LNCaP clone FGC (cell line): ENCODE measurements around the gene ABCB11.

Experiments
- DNase-seq: peaks from one replicate; pipeline ENCODE4 v3.0.0-alpha.2; 2011; ENCODE audit warnings: low read depth
- H3K4me3 ChIP-seq: 2 replicates; pipeline ENCODE4 v1.5.1; 2011; ENCODE audit warnings: mild to moderate bottlenecking, low read depth, low read length, control low read depth
- TF ChIP-seq, protein P1 (sequence below): IDR thresholded peaks from 2 replicates; pipeline ENCODE4 v1.5.1; 2012; ENCODE audit warnings: mild to moderate bottlenecking; ENCODE audit not compliant: control insufficient read depth, insufficient read depth; ENCODE audit errors: extremely low read depth

ABCB11 gene

DNA sequence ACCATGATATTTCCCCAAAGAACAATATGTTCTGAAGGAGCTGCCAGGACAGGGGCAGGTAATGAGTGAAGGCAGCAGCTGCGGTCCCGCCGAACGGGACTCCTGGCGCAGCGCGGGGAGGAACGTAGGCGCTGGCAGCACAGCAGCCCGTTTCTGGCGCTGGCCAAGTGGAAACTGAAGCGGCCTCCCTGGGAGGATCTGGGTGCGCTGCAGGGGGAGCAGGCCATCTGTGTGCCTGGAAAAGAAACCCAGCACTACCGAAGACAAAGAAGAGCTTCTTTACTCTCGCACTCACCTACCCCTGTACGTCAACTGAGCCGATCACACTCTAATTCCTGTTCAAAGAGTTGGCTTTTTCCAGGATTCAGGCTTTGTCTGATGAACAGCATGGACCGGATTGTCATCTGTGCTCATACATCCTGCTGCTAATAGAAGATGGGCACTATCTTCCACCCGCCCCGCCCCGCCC is 118.2 kb downstream of the ABCB11 start:
- TF ChIP-seq, protein P1, sequence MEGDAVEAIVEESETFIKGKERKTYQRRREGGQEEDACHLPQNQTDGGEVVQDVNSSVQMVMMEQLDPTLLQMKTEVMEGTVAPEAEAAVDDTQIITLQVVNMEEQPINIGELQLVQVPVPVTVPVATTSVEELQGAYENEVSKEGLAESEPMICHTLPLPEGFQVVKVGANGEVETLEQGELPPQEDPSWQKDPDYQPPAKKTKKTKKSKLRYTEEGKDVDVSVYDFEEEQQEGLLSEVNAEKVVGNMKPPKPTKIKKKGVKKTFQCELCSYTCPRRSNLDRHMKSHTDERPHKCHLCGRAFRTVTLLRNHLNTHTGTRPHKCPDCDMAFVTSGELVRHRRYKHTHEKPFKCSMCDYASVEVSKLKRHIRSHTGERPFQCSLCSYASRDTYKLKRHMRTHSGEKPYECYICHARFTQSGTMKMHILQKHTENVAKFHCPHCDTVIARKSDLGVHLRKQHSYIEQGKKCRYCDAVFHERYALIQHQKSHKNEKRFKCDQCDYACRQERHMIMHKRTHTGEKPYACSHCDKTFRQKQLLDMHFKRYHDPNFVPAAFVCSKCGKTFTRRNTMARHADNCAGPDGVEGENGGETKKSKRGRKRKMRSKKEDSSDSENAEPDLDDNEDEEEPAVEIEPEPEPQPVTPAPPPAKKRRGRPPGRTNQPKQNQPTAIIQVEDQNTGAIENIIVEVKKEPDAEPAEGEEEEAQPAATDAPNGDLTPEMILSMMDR = no peak
- H3K4me3 ChIP-seq = no peak overlapping the region

DNA sequence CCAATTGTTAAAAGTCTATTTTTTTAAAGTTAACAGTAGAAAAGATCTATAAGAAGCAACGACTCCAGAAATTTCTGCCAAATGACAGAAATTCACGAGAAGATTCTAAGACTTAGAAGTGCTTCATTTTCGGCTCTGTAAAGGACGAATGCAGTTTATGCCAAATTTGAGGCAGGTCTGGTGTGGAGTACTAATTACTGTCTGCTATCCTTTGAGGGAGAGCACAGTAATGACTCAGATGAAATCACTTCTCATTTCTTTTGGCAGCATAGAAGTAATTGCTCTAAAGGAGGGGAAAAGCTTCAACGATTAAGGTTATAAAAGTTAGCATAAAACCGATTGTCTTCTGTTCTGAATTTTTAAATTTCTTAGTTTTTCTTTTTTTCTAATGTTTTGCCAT is 118.7 kb downstream of the ABCB11 start:
- no peak for DNase-seq
- H3K4me3 ChIP-seq = no peak overlapping the region
- TF ChIP-seq, protein P1 = no peak

More for the DNA sequence above, 118.2 kb downstream of the ABCB11 start:
- DNase-seq = no peak

DNA sequence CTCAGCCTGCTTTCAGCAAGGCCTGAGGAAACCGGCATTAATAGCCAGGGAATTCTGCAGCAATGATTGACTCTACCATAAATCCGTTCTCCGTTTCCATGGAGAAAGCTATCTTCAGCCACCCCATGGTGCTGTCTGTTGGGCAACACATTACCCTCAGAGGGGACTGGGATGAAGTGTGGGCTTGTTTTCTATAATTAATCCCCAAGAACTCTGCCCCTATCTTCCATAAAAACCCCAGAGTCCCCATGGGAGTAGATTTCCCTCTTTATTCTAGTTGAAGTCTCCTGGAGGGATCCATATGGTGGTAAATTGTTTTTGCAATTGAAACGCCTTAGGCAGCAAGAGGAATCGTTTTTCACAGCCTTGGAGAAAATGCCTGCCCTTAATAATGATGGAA is 120.8 kb downstream of the ABCB11 start:
- H3K4me3 ChIP-seq = no peak overlapping the region
- DNase-seq = no peak
- TF ChIP-seq, protein P1 = no peak

DNA sequence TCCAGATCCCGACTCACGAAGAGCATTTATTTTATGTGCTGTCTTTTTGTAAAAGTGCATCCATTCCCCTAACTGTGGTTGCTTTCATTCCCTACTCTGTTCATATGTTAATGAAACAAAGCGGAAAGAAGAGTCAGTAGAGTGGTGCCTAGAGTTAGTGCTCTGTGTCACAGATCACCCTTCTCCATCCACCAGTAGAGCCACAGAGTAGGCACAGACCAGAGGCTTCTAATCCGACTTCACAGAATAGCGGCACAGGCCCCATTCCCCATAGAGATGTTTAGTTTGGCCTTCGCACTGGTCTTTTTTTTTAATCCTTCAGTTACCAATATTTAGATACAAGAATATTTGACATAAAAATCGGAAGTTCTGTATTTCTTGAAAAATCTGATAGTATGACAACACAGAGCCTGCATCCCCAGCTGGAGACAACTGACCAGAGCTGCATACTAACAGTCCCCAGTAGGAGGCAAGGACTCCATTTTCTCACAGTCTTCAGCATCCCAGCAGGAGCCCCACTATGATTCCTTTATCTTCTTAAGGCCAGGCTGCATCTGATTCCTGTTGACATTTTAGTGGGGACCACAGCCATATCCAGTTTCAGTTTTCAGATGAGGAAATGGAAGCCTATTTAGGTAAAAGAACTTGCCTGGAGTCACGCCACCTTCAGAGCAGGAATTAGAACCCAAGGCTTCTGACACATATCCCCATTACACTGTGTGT is 123.0 kb downstream of the ABCB11 start:
- TF ChIP-seq, protein P1 = no peak
- H3K4me3 ChIP-seq = no peak overlapping the region
- no peak for DNase-seq

DNA sequence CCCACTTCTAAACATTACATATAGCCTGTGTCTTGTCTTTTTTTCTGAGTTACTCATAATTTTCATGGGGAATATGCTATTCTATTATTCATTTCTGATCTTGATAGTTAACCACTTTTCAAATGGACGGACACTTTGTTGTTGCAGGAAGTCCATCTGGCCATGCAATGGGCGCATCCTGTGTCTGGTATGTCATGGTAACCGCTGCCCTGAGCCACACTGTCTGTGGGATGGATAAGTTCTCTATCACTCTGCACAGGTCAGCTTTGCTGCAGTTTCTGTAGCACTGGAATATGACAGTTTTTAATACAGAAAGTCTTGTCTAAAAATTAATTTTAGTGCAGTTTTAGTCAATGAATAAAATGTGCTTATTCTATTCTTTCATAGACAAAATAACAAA is 126.8 kb downstream of the ABCB11 start:
- no peak for DNase-seq

DNA sequence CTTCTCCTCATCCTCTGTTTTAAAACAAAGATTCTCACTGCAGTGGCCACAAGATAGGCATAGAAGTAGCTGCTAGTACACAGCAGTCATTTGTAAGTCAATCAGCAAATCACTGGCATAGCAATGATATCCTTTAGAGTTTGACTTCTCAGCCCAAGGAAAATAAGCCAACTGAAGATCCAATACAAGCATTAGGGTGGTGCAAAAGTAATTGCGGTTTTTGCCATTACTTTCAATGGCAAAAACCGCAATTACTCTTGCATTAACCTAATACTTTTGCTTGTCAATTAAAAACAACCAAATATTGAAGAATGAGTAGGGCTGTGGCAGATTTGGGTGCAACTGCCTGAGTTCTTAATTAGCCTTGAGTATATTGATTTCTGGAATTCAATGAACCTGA is 127.2 kb downstream of the ABCB11 start:
- no peak for DNase-seq
- TF ChIP-seq, protein P1 = no peak
- no peak overlapping the region for H3K4me3 ChIP-seq

More for the DNA sequence above, 126.8 kb downstream of the ABCB11 start:
- no peak overlapping the region for H3K4me3 ChIP-seq
- TF ChIP-seq, protein P1 = no peak

DNA sequence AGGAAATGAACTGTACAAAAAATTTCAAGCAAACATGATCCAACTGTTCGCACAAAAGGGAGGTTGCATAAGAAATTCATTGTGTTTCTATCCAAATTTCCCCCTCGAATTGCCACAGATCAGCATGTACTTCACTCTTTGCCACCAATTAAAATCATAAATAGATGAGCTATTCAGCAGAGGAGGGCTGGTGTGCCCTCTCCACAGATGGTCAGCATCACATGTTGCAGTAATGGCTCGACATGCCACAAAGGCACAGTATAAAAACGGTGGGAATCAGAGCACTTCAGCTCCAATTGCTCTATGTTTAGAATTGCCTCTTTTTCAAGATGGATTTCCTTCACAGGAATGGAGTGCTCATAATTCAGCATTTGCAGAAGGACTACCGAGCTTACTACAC is 130.1 kb downstream of the ABCB11 start, which contains the start of gene G6PC2:
Gene G6PC2 (plus strand): TSS at position 289 of the 400 bp plus-strand sequence. CDS start 41 bp downstream, at position 330.
- H3K4me3 ChIP-seq = no peak within 1 kb of the TSS
- TF ChIP-seq, protein P1 = no peak
- DNase-seq = no peak
